ENCODE measurements around the gene ATP7B. TPM values are rescaled to one million over a fixed set of nuclear protein-coding genes. Genes with fewer than 3 reads are reported as not detected.
A peak's percentile ranks its signal among the peaks of the same experiment; 100 is the strongest.

Gene ATP7B
- total RNA-seq, 1 donor from 2014 or later: 19.3 TPM

DNA sequence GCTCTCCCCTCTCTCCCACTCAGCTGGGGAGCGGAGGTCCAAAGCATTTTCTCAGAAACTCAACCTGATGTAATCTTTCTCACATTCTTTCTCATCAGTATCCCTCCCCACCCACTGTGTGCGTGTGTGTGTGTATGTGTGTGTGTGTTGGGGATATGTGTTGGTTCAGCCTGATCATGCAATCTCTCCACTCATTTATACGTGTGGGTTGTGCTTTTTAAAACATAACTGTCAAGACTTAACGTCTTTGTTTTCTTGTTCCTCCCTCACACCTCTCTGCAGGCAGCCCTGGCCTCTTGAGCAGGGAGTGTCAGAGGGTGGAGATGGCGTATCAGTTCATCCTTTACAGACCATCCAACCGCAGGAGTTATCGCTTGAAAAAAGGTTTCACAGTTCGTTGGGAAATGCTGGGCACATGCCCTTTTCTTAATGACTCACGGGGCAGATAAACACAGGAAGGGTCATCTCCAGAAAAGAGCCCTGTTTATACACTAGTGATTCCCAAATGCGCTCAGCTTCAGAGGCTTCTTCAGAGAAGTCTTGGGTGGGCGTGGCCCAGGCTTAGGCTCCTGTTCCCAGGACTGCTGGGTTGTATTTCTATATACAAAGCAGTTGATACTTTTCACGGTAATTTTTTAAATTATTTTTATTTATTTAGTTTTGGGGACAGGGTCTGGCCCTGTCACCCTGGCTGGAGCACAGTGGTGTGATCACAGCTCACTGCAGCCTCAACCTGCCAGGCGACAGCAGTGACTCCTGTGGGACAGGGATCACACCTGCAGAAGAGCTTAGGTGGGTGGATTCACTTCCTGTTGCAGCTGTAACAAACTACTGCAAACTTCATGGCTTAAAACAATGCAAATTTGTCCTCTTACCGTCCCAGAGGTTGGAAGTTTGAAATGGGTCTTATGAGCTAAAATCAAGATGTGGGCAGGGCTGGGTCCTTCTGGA, 89.2 kb downstream of the ATP7B start:
- peaks cover 23% of the 10 kb centered on the region for H3K36me3 Mint-ChIP-seq (ENCODE audit: low read depth, unreplicated experiment)
- peaks cover 6% of the 10 kb centered on the region for H3K4me1 Mint-ChIP-seq (ENCODE audit: unreplicated experiment)
- no peaks in the 10 kb centered on the region for H3K27me3 Mint-ChIP-seq (ENCODE audit: unreplicated experiment)
- H3K9me3 Mint-ChIP-seq (ENCODE audit: unreplicated experiment): no peaks in the 10 kb centered on the region
- no peak overlapping the region for H3K4me3 Mint-ChIP-seq (ENCODE audit: unreplicated experiment)
- no peak for DNase-seq (ENCODE audit: low spot score)
- H3K27ac Mint-ChIP-seq (ENCODE audit: unreplicated experiment): peak overlapping the region; percentile 12
- TF ChIP-seq, protein P1, sequence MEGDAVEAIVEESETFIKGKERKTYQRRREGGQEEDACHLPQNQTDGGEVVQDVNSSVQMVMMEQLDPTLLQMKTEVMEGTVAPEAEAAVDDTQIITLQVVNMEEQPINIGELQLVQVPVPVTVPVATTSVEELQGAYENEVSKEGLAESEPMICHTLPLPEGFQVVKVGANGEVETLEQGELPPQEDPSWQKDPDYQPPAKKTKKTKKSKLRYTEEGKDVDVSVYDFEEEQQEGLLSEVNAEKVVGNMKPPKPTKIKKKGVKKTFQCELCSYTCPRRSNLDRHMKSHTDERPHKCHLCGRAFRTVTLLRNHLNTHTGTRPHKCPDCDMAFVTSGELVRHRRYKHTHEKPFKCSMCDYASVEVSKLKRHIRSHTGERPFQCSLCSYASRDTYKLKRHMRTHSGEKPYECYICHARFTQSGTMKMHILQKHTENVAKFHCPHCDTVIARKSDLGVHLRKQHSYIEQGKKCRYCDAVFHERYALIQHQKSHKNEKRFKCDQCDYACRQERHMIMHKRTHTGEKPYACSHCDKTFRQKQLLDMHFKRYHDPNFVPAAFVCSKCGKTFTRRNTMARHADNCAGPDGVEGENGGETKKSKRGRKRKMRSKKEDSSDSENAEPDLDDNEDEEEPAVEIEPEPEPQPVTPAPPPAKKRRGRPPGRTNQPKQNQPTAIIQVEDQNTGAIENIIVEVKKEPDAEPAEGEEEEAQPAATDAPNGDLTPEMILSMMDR (IDR thresholded peaks at IDR 0.05; ENCODE audit: unreplicated experiment): no peak

DNA sequence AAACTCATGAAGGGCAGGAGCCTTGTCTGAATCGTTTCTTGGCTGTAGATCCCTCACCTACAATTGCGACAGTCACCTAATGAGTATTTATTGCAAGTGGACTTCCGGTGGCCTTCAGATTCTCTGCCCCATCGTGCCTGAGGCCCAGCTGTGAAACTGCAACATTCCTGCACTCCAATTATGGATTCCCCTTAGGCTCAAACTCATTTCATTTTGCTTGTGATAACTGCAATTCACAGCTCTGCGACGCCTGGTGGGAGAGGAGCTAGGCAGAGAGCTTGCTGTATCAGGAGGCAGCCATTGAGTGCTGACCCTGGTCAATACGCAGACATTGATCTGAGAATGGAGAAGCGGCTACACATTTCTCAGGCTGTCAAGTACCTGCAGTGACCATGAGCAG, 90.5 kb downstream of the ATP7B start:
- no peaks in the 10 kb centered on the region for H3K27me3 Mint-ChIP-seq (ENCODE audit: unreplicated experiment)
- DNase-seq (ENCODE audit: low spot score): no peak
- no peak overlapping the region for H3K4me3 Mint-ChIP-seq (ENCODE audit: unreplicated experiment)
- TF ChIP-seq, protein P1 (IDR thresholded peaks at IDR 0.05; ENCODE audit: unreplicated experiment): no peak
- H3K4me1 Mint-ChIP-seq (ENCODE audit: unreplicated experiment): peaks cover 6% of the 10 kb centered on the region
- H3K36me3 Mint-ChIP-seq (ENCODE audit: low read depth, unreplicated experiment): peaks cover 20% of the 10 kb centered on the region
- no peak overlapping the region for H3K27ac Mint-ChIP-seq (ENCODE audit: unreplicated experiment)
- no peaks in the 10 kb centered on the region for H3K9me3 Mint-ChIP-seq (ENCODE audit: unreplicated experiment)

DNA sequence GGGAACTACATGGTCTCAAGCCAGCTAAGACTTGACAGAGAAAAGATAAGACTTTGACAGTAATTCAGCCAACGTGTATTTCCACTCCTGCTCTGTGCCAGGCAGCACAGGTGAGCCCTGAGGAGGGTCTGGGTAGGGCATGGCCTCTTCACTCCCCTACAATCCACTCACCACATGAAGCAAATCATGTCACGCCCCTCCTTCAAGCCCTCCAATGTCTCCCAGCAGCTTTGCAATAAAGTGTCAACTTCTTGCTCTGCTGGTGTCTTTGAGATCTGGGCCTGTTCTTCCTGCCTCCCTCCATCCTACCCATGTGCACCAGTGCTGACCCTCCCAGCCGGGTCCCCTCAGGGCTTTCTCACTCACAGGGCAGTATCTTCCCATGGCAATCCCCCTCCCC, 91.0 kb downstream of the ATP7B start:
- no peak overlapping the region for H3K4me3 Mint-ChIP-seq (ENCODE audit: unreplicated experiment)
- H3K9me3 Mint-ChIP-seq (ENCODE audit: unreplicated experiment): no peaks in the 10 kb centered on the region
- H3K27me3 Mint-ChIP-seq (ENCODE audit: unreplicated experiment): no peaks in the 10 kb centered on the region
- TF ChIP-seq, protein P1 (IDR thresholded peaks at IDR 0.05; ENCODE audit: unreplicated experiment): no peak
- H3K36me3 Mint-ChIP-seq (ENCODE audit: low read depth, unreplicated experiment): peaks cover 15% of the 10 kb centered on the region
- H3K27ac Mint-ChIP-seq (ENCODE audit: unreplicated experiment): no peak overlapping the region
- peaks cover 6% of the 10 kb centered on the region for H3K4me1 Mint-ChIP-seq (ENCODE audit: unreplicated experiment)
- DNase-seq (ENCODE audit: low spot score): no peak

DNA sequence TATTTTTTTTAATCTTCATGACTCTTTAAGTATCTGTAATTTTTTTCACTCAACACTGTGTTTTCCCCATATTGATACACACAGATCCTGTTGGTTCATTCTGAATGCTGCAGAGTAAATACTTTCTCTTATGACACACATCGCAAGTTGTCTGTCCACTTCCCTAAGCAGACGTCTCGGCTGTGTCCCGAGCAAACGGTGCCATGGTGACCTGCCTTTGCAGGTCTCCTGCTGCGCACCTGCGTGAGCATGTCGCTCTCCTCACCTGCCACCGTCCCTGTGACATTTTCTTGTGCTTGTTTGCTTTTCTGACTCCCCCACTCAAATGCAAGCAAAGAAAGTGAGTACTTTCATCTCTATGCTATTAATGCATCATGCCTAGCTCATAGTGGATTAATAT, 91.7 kb downstream of the ATP7B start:
- Mint-ChIP-seq H3K27me3 (ENCODE audit: unreplicated experiment) (no peaks in the 10 kb centered on the region), H3K9me3 (ENCODE audit: unreplicated experiment) (no peaks in the 10 kb centered on the region), H3K4me1 (ENCODE audit: unreplicated experiment) (peaks cover 4% of the 10 kb centered on the region), H3K36me3 (ENCODE audit: low read depth, unreplicated experiment) (peaks cover 11% of the 10 kb centered on the region), H3K27ac (ENCODE audit: unreplicated experiment) (no peak overlapping the region), H3K4me3 (ENCODE audit: unreplicated experiment) (no peak overlapping the region)
- no peak for DNase-seq (ENCODE audit: low spot score)
- TF ChIP-seq, protein P1 (IDR thresholded peaks at IDR 0.05; ENCODE audit: unreplicated experiment): no peak

DNA sequence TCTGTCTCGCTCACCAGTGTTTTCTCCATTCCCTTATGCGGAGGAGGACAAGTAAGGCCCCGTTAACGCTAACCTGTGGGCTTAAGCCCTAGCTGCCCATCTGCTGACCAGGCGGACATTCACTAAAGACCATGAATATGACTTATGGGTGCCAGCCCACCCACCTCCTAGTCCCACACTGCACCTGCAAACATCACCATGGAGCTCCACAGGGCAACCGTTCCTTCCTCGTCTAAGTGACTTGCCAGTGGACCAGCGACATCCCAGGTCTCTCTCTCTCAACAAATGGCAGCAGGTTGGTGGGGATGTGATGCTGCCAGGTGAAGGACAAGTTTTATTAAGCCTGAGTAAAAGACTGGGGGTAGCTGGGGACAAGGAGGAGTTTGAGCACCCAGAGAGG, 94.3 kb downstream of the ATP7B start:
- H3K36me3 Mint-ChIP-seq (ENCODE audit: low read depth, unreplicated experiment): peaks cover 3% of the 10 kb centered on the region
- no peaks in the 10 kb centered on the region for H3K9me3 Mint-ChIP-seq (ENCODE audit: unreplicated experiment)
- TF ChIP-seq, protein P1 (IDR thresholded peaks at IDR 0.05; ENCODE audit: unreplicated experiment): no peak
- DNase-seq (ENCODE audit: low spot score): no peak
- peaks cover 4% of the 10 kb centered on the region for H3K27me3 Mint-ChIP-seq (ENCODE audit: unreplicated experiment)
- peaks cover 13% of the 10 kb centered on the region for H3K4me1 Mint-ChIP-seq (ENCODE audit: unreplicated experiment)
- H3K27ac Mint-ChIP-seq (ENCODE audit: unreplicated experiment): peak overlapping the region; percentile 58
- no peak overlapping the region for H3K4me3 Mint-ChIP-seq (ENCODE audit: unreplicated experiment)

Measured in endothelial cell (in vitro differentiated cells).